ENCODE data around the gene SCFD2. TPM values are rescaled to one million over a fixed set of nuclear protein-coding genes. Genes with fewer than 3 reads are reported as not detected.
A peak's percentile ranks its signal among the peaks of the same experiment; 100 is the strongest.

The SCFD2 gene
- total and polyA plus RNA-seq, 10 of the 15 experiments (the other 5 are each of a cell fraction or from before 2014, with no cell fraction given), result 4.8 to 37.6 (median 24.9) TPM

GRCh38 chr4:53355930-53356521, 9.8 kb downstream of the SCFD2 start:
- no peak overlapping the region for H3K9ac ChIP-seq (ENCODE audit: control insufficient read depth, insufficient read depth, low read length)
- H3K4me2 ChIP-seq (ENCODE audit: control insufficient read depth, insufficient read depth), result no peak overlapping the region
- H3K36me3 ChIP-seq (ENCODE audit: control insufficient read depth in 2 of 2, insufficient read depth in 2 of 2, low read length in 1 of 2), result peaks cover 2 to 8% of the 10 kb centered on the region in 2 experiments; a peak in 2 of 4 replicates
- H2AFZ ChIP-seq (ENCODE audit: control insufficient read depth, low read depth, low read length), result no peak overlapping the region
- no peak overlapping the region for H3K27ac ChIP-seq (ENCODE audit: control insufficient read depth, insufficient read depth)
- peaks cover 4% of the 10 kb centered on the region; the same call in 1 of the 2 replicates for H4K20me1 ChIP-seq (ENCODE audit: control insufficient read depth, insufficient read depth)
- no peaks in the 10 kb centered on the region for H3K4me1 ChIP-seq (ENCODE audit: control insufficient read depth, insufficient read depth, low read length)
- CTCF ChIA-PET, result no interaction called here
- RAD21 ChIA-PET (ENCODE audit: unreplicated experiment), result no interaction called here
- FAIRE-seq, result no peak
- SMC1A ChIA-PET (ENCODE audit: uncharacterized antibody, unreplicated experiment), result no interaction called here
- peaks cover 30% of the 10 kb centered on the region for H3K79me2 ChIP-seq (ENCODE audit: control insufficient read depth, insufficient read depth, low read length)
- DNase-seq (ENCODE audit: low read depth, low spot score), result no peak
- peaks cover 2% of the 10 kb centered on the region for H3K9me3 ChIP-seq (replicated peaks; ENCODE audit: control insufficient read depth, insufficient read depth, low read length)
- POLR2A ChIA-PET, result interaction anchor here (0.7 to 0.9 kb wide), 2 partner anchors 20 to 235 kb away, joined by 3 to 4 read pairs; no protein-coding TSS in a partner anchor
- intact Hi-C loops (cut with micrococcal nuclease; ENCODE audit: unreplicated experiment), result no loop called here
- in situ Hi-C loops (cut with MboI), result loop anchor here (25.0 kb wide), 1 partner anchor 644 kb away; no protein-coding TSS in a partner anchor
- no TSS peak for BruUV-seq (replicated peaks)
- no peaks in the 10 kb centered on the region for H3K27me3 ChIP-seq (replicated peaks in 1 of 2; ENCODE audit: control insufficient read depth in 2 of 2, insufficient read depth in 2 of 2, low read length in 1 of 2)
- no peak for TF ChIP-seq CHD2 (IDR thresholded peaks at IDR 0.05; ENCODE audit: borderline replicate concordance, low read depth, low read length)
- TF ChIP-seq JUND (IDR thresholded peaks at IDR 0.05; ENCODE audit: low read depth, low read length), result no peak
- TF ChIP-seq NFYB (IDR thresholded peaks at IDR 0.05; ENCODE audit: insufficient read depth, low read depth, low read length), result 0 out of 2 replicates have a peak, but pooled peaks have one; percentile 20
- no peak for TF ChIP-seq SMAD1 (IDR thresholded peaks at IDR 0.05; ENCODE audit: low read depth, partially characterized antibody)
- no peak for TF ChIP-seq HDAC6 (IDR thresholded peaks at IDR 0.05; ENCODE audit: unreplicated experiment)
- no peak for TF ChIP-seq RBBP5 (conservative IDR thresholded peaks at IDR 0.05)
- no peak for TF ChIP-seq JUNB (IDR thresholded peaks at IDR 0.05)
- TF ChIP-seq CREB1 (IDR thresholded peaks at IDR 0.05; ENCODE audit: low read depth), result no peak
- no peak for TF ChIP-seq CBX3 (IDR thresholded peaks at IDR 0.05; ENCODE audit: borderline replicate concordance, low read depth)
- no peak for TF ChIP-seq GATAD2B (conservative IDR thresholded peaks at IDR 0.05; ENCODE audit: low read depth)
- TF ChIP-seq PML (IDR thresholded peaks at IDR 0.05; ENCODE audit: low read length), result no peak
- TF ChIP-seq SPI1 (IDR thresholded peaks at IDR 0.05; ENCODE audit: borderline replicate concordance, insufficient read depth, low read depth, low read length), result 0 out of 2 replicates have a peak, but pooled peaks have one; percentile 27
- no peak overlapping the region for H3K4me3 ChIP-seq
- no peak; the same call in 1 of the 3 replicates for ATAC-seq
